Inflammatory macrophage treated with lipopolysaccharide for 4 hours (primary cell): ENCODE measurements around the gene KLF2.
"Not testable (repeated sequence)": the region's sequence is repeated elsewhere in the genome, so short reads cannot be mapped to it uniquely, and the experiment has no call there.

Experiments used
- DNase-seq: peaks from one replicate; pipeline ENCODE4 v3.0.0-alpha.2; 2020

The KLF2 gene

DNA sequence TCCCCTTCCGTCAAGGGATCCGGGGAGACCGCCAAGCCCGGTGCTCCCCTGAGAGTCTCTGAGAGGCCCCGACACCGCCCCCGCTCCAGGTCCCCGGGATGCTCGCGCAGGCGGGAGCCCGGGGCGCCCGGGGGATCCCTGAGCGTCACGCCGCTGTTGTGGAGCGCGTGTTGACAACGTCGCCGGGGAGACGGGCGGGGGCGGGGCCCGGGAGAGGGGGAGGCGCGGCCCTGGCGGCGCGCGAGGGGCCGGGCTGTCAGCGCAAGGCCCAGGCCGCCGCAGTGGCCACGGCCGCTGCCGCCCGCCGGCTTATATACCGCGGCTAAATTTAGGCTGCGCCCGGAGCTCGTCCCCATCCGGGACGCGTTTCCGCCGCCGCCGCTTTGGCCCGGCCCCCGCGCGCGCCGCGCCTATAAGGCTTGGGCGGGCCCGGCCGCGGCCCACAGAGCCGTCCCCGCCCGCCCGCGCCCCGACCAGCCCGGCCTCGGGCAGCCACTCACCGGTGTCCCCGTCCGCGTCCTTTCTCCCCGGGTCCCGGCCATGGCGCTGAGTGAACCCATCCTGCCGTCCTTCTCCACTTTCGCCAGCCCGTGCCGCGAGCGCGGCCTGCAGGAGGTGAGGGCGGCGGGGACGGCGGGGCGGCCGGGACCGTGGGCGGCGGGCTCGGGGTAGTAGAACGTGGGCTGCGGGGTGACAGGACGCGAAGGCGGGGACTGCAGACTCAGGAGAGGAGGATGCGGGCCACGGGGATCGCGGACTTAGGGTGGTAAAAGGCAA lies at the start of gene KLF2:
Gene KLF2, plus strand, starts transcription at position 443 of the 777 bp plus-strand sequence. Its CDS starts 98 bp downstream, at position 541.
- DNase-seq, result peak; percentile 95

DNA sequence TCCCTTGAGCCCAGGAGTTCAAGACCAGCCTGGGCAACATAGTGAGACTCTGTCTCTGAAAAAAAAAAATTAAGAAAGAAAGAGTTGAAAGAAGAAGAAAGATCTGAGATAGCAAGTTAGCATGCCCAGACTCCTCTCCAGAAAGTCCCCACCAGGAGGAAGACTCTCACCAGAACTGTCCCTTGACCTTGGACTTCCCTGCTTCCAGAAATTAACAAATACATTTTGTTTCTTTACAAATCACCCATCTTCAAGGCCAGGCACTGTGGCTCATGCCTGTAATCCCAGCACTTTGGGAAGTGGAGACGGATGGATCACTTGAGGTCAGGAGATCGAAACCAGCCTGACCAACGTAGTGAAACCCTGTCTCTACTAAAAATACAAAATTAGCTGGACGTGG lies 44.3 kb upstream of the KLF2 start:
- DNase-seq, result no peak

DNA sequence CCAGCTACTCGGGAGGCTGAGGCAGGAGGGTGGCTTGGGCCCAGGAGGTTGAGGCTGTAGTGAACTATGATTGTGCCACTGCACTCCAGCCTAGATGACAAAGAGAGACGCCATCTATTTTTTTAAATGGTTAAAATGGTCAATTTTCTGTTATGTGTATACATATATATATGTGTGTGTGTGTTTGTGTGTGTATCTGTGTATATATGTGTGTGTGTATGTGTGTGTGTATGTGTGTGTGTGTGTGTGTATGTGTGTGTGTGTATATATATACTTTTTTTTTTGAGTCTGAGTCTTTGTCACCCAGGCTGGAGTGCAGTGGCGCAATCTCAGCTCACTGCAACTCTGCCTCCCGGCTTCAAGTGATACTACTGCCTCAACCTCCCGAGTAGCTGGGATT lies 42.9 kb upstream of the KLF2 start:
- no peak for DNase-seq

DNA sequence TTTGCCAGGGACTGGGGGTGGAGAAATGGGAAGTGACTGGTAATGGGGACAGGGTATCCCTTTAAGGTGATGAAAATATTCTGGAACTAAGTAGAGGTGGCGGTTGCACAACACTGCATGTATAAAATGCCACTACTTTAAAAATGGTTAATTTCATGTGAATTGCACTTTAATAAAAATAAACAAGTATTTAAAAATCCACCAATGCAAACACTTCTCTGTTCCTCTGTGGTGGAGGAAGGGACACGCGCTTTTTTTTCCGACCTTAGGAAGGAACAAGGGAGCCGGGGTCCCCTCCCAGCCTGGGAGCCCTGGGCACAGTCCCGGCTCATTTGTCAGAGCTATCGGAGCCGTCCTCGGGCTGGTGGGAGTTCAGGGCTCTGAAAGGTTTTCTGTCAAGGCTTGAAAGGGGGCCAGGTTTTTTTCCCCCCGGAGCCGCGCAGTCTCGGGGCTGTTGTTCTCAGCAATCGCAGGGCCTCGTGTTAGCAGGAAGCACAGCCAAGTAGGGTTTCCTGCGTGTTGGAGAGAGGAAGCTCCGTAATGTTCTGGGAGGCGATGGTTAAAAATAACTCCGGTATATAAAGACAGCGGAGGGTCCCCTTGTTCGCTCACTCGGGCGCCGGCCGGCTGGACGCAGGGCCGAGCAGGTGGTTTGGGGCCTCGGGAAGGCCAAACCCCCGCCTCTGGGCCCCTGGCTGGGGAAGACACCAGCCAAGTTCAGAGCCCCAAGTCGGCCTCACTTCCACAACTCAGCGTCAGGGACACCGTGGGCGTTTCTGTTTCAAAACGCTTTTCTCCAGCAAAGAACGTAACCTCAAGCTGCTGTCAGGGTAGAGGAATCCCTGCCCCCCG lies 41.2 kb upstream of the KLF2 start:
- DNase-seq, result peak; percentile 93

DNA sequence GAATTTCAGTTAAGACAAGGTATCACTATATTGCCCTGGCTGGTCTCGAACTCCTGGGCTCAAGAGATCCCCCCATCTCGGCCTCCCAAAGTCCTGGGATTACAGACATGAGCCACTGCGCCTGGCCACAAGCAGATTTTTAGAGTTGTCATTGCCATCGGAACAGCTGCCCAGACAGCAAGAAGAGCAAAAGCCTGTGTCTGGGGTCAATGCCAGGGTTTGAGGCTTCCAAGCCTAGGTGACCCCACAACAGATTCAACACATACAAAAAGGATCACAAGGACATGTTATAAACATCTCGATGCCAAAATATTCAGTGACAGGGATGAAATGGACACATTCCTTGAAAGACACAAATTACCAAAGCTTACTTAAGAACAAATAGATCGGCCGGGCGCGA lies 40.1 kb upstream of the KLF2 start:
- no peak for DNase-seq

DNA sequence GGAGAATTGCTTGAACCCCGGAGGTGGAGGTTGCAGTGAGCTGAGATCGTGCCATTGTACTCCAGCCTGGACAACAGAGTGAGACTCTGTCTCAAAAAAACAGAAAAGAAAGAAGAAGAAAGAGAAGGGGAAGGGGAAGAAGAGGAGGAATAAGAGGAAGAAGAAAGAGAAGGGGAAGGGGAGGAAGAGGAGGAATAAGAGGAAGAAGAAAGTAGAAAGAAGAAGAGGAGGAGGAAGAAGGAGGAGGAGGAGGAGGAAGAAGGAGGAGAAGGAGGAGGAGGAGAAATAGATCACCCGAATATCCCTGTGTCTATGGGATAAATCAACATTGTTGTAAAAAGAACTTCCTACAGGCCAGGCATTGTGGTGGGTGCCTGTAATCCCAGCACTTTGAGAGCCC lies 39.5 kb upstream of the KLF2 start:
- peak; percentile 24 for DNase-seq

DNA sequence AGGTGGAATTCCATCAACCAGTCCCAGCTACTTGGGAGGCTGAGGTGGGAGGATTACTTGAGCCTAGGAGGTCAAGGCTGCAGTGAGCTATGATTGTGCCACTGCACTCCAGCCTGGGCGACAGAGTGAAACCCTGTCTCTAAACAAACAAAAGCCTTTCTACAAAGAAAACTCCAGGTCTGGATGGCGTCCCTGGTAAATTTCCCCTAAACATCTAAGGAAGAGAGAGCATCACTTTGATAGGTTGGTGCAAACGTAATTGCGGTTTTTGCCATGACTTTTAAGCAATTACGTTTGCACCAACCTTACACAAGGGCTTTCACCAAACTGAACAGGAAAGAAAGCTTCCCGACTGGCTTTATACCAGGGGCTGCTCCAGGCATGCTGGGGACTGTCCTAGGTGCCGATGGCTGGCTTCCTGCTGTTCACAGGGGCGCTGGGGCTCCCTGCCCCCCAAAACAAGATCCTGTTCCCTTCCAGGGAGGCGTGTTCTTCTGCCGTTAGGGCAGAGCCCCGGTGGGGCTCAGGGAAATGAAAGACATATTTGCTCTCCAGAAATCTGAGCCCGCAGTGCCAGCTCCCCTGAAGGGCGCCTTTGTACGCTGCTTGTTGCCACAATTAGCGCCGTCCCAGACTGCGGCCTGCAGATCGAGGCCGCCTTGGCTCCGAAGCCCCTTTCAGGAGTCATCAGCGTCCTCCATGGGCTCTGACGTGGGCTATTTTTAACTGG lies 38.7 kb upstream of the KLF2 start:
- DNase-seq, result peak; percentile 66

DNA sequence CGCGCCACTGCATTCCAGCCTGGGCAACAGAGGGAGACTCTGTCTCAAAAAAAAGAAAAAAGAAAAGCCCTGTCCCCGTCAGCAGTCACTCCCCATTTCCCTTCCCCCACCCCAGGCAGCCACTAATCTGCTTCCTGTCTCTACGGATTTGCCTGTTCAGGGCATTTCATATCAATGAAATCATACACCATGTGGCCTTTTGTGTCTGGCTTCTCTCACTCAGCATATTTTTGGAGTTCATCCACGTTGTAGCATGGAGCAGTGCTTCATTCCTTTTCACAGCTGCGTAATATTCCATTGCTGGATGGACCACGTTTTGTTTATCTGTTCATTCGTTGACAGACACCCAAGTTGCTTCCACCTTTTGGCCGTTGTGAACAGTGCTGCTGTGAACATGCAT lies 36.1 kb upstream of the KLF2 start:
- DNase-seq, result no peak

DNA sequence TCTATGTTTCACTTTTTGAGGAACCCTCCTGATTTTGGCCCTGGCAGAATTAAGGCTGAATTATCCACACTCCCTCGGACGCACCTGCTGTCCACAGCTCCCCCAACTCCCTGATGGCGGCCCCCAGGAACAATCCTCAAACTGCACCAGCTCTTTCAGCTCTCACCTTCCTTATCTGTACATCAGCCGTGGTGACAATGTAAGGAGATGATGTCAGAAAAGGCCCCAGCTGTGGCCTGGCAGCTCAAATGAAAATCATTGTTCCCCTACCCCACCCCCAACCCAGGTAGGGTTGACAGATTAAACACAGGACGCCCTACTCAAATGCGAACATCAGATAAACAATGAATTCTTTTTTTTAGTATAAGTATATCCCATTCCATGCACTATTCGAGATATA lies 35.0 kb upstream of the KLF2 start:
- no peak for DNase-seq

DNA sequence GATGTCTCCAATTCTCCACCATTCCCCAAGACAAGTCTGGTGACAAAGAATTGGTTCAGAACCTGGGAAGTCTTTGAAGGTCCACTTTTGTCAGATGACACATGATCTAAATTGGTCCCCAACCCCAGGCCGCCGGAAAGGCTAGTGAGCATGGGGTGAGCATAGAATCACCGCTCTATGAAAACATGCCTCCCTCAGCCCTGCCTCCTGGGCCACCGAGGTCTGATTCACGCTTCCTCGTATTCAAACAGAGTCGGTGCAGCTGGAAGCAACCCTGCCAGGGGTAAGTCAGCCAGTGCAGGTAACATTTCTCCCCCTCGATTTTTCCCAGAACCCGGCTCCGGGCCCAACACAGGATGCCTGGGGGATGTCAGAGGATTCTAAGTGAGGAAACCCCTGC lies 33.9 kb upstream of the KLF2 start:
- no peak for DNase-seq

DNA sequence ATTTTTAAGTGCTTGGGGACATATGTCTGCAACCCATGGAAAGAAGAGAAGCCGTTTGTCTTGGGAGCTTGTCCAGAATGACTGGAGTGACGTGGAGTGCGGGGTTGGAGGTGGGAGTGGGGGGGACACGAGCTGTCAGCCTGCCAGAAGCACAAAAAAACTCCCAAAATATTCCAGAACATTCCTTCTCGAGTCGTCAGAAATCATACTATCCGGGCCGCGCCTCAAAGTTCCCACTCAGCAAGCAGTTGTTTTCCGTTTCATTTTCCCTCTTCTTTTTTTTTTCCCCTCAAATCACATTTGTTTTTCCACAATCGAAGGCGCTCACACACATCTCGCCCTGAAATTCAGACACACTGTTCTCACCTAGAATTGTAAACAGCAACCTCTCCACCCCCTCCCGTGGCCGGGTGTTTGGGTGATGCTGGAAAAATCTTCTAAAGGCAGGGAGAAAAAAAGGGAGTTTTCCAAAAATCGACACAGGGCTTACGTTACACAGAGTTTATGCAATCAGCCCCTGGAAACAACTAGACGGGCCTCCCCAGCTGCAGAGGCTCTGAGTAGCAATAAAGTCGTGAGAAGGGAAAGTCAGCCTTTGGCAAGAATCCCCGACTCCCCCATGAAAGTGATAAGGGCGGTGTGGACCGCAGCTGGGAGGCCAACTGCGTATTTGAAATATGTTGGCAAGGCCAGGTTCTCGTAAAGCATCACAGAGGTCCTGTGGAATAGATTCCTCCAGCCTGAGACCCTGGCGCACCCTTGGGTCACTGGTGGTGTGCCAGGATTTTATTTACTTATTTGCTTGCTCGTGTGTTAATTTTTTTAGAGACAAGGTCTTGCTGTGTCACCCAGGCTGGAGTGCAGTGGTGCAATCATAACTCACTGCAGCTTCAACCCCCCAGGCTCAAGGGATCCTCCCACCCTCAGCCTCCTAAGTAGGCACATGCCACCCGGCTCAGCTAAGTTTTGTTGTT lies 31.2 kb upstream of the KLF2 start:
- peak; percentile 79 for DNase-seq

DNA sequence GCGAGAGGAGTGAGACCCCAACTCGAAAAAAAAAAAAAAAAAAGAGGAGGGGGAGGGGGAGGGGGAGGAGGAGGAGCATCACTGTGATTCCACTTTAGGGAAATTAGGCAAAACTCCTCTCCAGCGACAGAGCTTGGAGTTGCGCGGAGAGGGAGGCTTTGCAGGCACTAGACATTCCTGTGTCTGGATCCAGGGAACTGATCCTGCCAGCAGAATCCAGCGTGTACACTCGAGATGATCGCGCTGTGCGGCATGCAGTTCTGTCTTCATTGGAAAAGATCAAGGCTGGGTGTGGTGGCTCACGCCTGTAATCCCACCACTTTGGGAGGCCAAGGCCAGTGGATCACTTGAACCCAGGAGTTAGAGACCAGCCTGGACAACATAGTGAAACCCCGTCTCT lies 29.6 kb upstream of the KLF2 start:
- DNase-seq, result no peak

DNA sequence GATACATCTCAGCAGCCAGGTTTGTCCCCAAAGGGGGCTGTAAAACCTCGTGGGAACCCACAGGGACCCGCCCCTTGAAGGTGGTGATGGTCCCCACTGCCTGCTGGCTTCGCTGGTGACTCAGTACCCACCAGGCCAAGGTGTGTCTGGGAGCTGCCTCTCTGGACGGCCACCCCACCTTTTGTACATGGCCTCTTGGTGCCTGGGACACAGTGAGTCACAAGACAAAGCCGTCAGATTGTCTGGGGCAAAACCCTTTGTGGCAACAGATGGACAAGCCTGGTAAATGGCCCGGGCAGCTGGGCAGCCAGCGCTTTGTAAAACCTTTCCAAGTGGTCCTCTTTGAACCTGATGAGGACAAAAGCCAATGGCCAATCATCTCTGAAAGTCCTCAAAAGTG lies 27.9 kb upstream of the KLF2 start:
- DNase-seq, result no peak

DNA sequence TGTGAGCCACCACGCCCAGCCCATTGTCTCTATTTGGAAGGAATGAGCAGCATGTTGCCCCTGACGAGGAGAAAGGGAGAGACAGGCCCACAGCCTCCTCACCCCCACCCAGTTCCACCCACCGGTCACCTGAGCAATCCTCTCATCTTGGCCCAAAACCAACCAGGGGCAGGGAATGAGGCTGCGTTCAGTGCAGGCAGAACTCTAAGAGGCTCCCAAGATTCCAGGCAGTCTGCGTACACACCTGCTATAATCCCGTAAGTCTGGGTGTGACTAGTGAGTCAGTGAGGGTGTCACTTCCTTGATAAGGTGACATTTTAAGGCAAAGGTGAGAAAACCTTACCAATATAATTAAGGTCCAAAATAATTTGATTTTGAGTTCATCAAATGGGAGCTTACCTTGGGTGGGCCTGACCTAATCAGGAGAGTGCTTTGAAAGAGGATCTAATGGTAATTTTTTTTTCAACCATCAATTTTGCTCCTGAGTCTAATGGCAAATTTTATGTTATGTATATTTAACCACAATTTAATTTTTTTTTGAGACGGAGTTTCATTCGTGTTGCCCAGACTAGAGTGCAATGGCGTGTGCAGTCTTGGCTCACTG lies 26.9 kb upstream of the KLF2 start:
- no peak for DNase-seq

DNA sequence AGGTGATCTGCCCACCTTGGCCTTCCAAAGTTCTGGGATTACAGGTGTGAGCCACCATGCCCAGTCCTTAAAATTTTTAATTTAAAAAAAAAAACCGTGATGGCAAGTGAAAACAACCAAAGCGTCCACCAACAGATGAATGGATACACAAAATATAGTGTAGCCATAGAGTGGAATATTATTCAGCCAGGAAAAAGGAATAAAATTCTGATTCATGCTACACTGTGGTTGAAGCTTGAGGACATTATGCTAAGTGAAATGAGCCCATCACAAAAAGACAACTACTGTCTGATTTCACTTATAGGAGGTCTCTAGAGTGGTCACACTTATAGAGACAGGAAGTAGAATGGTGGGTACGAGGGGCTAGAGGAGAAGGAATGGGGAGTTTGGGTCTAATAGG lies 26.3 kb upstream of the KLF2 start:
- no peak for DNase-seq

DNA sequence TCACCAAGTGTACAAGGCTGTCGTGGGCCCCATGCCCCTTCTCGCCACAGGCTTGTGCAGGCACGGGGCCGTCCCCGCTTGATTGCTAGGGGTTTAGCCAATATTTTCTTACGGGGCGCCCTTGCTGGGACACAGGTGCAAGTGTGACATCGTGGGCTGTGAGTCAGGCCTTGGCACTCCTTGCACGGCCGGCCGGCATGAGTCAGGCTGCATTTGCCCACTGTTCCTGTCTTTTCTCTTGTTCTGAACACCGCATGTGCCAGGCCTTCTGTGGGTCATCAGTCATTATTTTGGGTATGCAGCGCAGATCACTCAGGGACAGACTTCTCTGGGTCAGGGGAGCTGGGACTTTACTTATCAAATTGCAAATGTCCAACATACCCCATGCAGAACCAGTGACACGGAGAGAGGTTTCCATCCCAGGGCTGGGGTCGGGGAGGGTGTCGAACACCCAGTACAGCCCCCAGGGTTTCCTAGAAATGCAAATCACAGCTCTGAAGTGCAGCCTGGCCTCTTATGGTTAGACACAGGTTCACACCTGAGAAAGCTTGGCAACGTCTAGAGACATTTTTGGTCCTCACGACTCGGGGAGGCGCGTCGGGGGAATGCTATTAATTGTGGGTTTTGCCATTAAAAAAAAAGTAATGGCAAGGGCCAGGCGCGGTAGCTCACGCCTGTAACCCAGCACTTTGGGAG lies 22.5 kb upstream of the KLF2 start:
- DNase-seq, result no peak

DNA sequence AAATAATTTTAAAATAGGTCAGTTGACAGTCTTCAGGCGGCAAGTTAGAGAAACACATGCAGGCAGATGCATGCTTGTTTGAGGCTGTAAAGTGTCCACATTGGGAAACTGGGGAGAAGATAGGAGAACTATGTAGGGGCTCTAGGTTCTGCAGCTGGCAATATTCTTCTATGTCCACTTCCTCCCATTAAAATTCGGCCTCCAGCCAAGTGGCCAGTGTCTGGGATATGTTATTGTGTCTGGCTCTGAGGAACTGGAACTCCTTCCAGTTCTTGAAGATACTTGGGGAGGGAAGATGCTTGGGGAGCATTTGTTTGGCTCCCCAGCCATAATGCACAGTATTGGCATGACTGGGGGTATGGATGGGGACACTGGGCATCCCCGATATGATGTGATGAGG lies 20.9 kb upstream of the KLF2 start:
- DNase-seq, result no peak

DNA sequence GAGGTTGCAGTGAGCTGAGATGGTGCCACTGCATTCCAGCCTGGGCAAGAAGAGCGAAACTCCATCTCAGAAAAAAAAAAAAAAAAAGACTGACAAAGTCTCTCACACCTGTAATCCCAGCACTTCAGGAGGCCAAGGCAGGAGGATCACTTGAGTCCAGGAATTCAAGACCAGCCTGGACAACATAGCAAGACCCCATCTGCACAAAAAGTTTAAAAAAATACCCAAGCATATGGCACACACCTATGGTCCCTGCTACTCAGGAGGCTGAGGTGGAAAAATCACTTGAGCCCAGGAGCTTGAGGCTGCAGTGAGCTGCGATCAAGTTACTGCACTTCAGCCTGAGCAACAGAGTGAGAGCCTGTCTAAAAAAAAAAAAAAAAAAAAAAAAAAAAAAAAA lies 20.1 kb upstream of the KLF2 start:
- not testable (repeated sequence) for DNase-seq

DNA sequence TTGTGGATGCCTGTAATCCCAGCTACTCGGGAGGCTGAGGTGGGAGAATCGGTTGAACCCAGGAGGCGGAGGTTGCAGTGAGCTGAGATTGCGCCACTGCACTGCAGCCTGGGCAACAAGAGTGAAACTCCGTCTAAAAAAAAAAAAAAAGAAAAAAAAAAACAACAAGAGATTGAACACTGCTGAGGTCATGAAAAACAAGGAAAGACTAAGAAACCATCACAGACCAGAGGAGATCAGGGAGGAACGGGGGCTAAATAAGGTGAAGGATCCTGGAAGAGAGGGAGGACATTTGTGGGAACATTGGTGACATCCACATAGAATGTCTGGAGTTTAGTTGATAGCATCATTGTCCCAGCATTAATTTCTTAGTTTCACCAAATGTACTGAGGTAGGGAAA lies 19.6 kb upstream of the KLF2 start:
- DNase-seq, result not testable (repeated sequence)

DNA sequence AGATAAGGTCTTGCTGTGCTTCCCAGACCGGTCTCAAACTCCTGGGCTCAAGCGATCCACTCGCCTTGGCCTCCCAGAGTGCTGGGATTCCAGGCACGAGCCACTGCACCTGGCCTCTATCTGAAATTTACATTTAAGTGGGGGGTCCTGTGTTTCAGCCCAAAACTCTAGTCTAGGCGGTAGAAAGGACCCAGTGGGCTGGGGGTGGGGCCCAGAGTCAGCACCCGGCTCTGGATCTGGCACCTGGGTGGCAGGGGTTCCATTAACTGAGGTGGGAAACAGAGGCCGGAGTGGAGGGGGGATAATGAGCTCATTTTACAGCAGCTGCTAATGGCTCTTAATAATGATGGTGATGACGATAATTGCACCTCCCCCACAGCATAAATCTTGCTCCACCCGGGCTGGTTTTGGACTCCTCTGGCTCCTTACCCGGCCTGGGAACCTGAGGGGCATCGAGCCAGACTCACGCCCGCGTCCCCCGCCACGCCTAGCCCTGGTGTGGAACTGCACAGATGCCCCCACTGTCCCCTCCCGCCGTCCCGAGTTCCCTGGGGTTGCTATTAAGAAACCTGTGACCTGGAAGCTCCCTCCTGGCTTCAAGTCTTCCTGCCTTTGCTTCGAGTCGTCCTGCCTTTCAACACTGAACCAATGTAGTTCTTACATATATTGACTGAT lies 17.8 kb upstream of the KLF2 start:
- no peak for DNase-seq

DNA sequence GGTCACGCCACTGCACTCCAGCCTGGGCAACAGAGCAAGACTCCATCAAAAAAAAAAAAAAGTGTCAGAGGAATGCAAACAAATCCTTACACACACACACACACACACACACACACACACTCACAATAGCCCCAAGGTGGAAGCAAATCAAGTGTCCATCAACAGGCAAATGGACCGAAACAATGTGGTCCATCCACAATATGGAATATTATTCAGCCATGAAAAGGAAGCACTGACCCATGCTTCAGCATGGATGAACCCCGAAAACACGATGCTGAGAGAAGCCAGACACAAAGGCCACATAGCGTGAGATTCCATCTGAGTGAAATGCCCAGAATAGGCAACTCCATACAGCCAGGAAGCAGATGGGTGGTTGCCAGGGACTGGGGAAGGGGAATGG lies 16.5 kb upstream of the KLF2 start:
- no peak for DNase-seq
